ENCODE results near the gene MPI. TPM values are rescaled to one million over a fixed set of nuclear protein-coding genes. Genes with fewer than 3 reads are reported as not detected.
A peak's percentile ranks its signal among the peaks of the same experiment; 100 is the strongest.

Gene MPI
- total and polyA plus RNA-seq, 8 donors, result 27.8 to 69.8 (median 60.8) TPM

- intact Hi-C loops (cut with DNase I), result no loop called here
- H3K27me3 ChIP-seq, result no peaks in the 10 kb centered on the region
- peak overlapping the region in 1 of 2 donors; percentile 18 for H3K27ac ChIP-seq
- peaks cover 0 to 28% of the 10 kb centered on the region in 2 donors for H3K36me3 ChIP-seq
- TF ChIP-seq CTCF (IDR thresholded peaks at IDR 0.05), result no peak
- H3K4me1 ChIP-seq, result peaks cover 4 to 30% of the 10 kb centered on the region in 2 donors
- H3K9me3 ChIP-seq, result no peaks in the 10 kb centered on the region
- no peak overlapping the region for H3K4me3 ChIP-seq
- DNase-seq, result no peak
- no peak for ATAC-seq
Observed at GRCh38 chr15:74858369-74858740, 31.5 kb upstream of the MPI start.

- H3K4me1 ChIP-seq, result peaks cover 14 to 50% of the 10 kb centered on the region in 2 donors
- intact Hi-C loops (cut with DNase I), result no loop called here
- H3K4me3 ChIP-seq, result no peak overlapping the region
- TF ChIP-seq CTCF (IDR thresholded peaks at IDR 0.05), result no peak
- ATAC-seq (peak; percentile 23), DNase-seq (no peak)
- no peaks in the 10 kb centered on the region for H3K27me3 ChIP-seq
- H3K9me3 ChIP-seq, result no peaks in the 10 kb centered on the region
- H3K36me3 ChIP-seq, result peaks cover 0 to 9% of the 10 kb centered on the region in 2 donors
- no peak overlapping the region for H3K27ac ChIP-seq
Observed at GRCh38 chr15:74863239-74864056, 26.4 kb upstream of the MPI start.

GRCh38 chr15:74864296-74864695 is 25.5 kb upstream of the MPI start:
- TF ChIP-seq CTCF (IDR thresholded peaks at IDR 0.05), result no peak
- Histone ChIP-seq H3K9me3 (no peaks in the 10 kb centered on the region), H3K36me3 (peaks cover 0 to 9% of the 10 kb centered on the region in 2 donors), H3K4me1 (peaks cover 20 to 52% of the 10 kb centered on the region in 2 donors), H3K4me3 (no peak overlapping the region), H3K27ac (no peak overlapping the region), H3K27me3 (no peaks in the 10 kb centered on the region)
- intact Hi-C loops (cut with DNase I), result no loop called here
- no peak for DNase-seq
- ATAC-seq, result no peak

DNA sequence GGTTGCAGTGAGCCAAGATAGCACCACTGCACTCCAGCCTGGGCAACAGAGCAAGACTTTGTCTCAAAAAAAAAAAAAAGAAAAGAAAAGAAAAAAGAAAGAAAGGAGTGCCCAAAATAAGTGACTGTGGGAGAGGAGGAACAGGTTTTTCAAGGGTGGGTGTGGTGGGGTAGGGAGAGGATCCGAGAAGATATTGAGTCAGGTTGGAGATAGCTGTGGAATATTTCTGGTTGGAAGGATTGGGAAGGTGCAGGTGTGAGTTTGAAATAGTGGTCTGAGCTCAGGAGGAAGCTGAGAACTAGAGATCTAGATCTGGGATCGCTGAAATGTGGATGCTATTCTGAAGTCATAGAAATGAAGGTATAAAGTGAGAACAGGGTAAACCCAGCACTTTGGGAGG is 24.5 kb upstream of the MPI start:
- ATAC-seq (no peak), DNase-seq (no peak)
- Histone ChIP-seq H3K4me1 (peaks cover 30 to 60% of the 10 kb centered on the region in 2 donors), H3K27ac (no peak overlapping the region), H3K4me3 (no peak overlapping the region), H3K27me3 (no peaks in the 10 kb centered on the region), H3K9me3 (no peaks in the 10 kb centered on the region), H3K36me3 (peaks cover 0 to 9% of the 10 kb centered on the region in 2 donors)
- intact Hi-C loops (cut with DNase I), result no loop called here
- TF ChIP-seq CTCF (IDR thresholded peaks at IDR 0.05), result no peak

DNA sequence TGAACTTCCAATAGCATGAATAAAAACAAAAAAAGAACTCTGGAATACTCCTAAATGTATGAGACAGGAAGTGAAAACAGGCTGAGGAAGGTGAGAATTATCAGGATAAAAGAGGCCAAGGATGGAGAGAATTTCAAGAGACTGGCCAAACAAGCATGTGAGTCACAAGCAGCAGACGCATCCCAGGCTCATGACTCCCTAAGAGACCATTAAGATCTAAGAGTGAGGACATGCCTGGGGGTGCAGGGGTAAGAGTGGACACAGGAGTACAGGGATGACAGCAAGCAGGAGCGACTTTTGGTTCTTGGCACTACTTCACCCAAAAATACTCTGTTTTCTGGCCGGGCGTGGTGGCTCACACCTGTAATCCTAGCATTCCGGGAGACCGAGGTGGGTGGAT is 23.8 kb upstream of the MPI start:
- ATAC-seq, result peak; percentile 25

More for the DNA sequence above, 23.8 kb upstream of the MPI start:
- intact Hi-C loops (cut with DNase I), result no loop called here
- Histone ChIP-seq H3K4me3 (no peak overlapping the region), H3K36me3 (peaks cover 0 to 9% of the 10 kb centered on the region in 2 donors), H3K4me1 (peaks cover 38 to 68% of the 10 kb centered on the region in 2 donors), H3K9me3 (no peaks in the 10 kb centered on the region), H3K27ac (peak overlapping the region; percentile 13 to 25), H3K27me3 (no peaks in the 10 kb centered on the region)
- no peak for DNase-seq
- TF ChIP-seq CTCF (IDR thresholded peaks at IDR 0.05), result no peak
